Esophagus squamous epithelium (tissue), 5 donors: ENCODE results near the gene ZNF823. TPM values are rescaled to one million over a fixed set of nuclear protein-coding genes. Genes with fewer than 3 reads are reported as not detected.

Experiments used
- DNase-seq: peaks from one replicate; lab custom pipeline; 2025; lab: John Stamatoyannopoulos, UW
- H3K27ac ChIP-seq, 4 donors: fragments of 200-600 bp; sonication (generic); one replicate each; pipeline ENCODE4 v1.5.1; 2016 to 2019; ENCODE audit warnings: mild to moderate bottlenecking in 1 of 4
- H3K27me3 ChIP-seq, 4 donors: fragments of 200-600 bp; sonication (generic); 1 replicate in 3 of 4; 2 replicates in 1 of 4; pipeline versions ENCODE4 v1.5.1 to v1.6.0; 2017 to 2021; ENCODE audit warnings: antibody characterized with exemption in 1 of 4
- H3K36me3 ChIP-seq, 3 donors: fragments of 200-600 bp; sonication (generic); one replicate each; pipeline ENCODE4 v1.5.1; 2016 to 2019
- H3K4me1 ChIP-seq, 3 donors: fragments of 200-600 bp; sonication (generic); one replicate each; pipeline ENCODE4 v1.5.1; 2017 to 2019
- H3K4me3 ChIP-seq, 4 donors: fragments of 200-600 bp; sonication (generic); 1 replicate in 3 of 4; 2 replicates in 1 of 4; pipeline ENCODE4 v1.5.1; 2016 to 2019; ENCODE audit warnings: mild to moderate bottlenecking in 2 of 4, moderate library complexity in 1 of 4
- H3K9me3 ChIP-seq, 3 donors: fragments of 200-600 bp; sonication (generic); one replicate each; pipeline ENCODE4 v1.5.1; 2016 to 2019
- POLR2A ChIP-seq, 4 donors: fragments of 450-650 bp; IDR thresholded peaks; one replicate each; pipeline ENCODE4 v1.6.1; 2017; ENCODE audit warnings: antibody characterized with exemption in 4 of 4, mild to moderate bottlenecking in 4 of 4, moderate library complexity in 3 of 4
- WGBS, 2 donors: methylation state at CpG; one replicate each; pipeline ENCODE4 v1.1.5; 2018; 5-methylcytosine and 5-hydroxymethylcytosine counted together
- intact Hi-C: fragments of 100-400 bp; cut with DNase I; formaldehyde crosslinking; loops from one replicate; pipeline ENCODE4 v1.15.0; 2022
- total RNA-seq, 4 donors: library from RNA; depleted of rRNA; stranded (reverse); fragments of >200 nt; gene quantifications; one replicate each; pipeline ENCODE4 v1.1.0, GENCODE V29; 2016
- TF ChIP-seq, protein P1 (sequence below), 6 experiments: fragments of 450-650 bp in 4 of 6; fragments of 200-600 bp in 2 of 6; sonication (generic) in 2 of 6; IDR thresholded peaks; one replicate each; pipeline ENCODE4 v1.5.1; 2016 to 2019; ENCODE audit warnings: antibody characterized with exemption in 6 of 6, mild to moderate bottlenecking in 4 of 6, moderate library complexity in 4 of 6
- donor health status: DM: yes; HTN: yes; CAD: no.

The ZNF823 gene
- total RNA-seq, 4 donors from 2014 or later: 8.5 to 22.3 (median 11.8) TPM

DNA sequence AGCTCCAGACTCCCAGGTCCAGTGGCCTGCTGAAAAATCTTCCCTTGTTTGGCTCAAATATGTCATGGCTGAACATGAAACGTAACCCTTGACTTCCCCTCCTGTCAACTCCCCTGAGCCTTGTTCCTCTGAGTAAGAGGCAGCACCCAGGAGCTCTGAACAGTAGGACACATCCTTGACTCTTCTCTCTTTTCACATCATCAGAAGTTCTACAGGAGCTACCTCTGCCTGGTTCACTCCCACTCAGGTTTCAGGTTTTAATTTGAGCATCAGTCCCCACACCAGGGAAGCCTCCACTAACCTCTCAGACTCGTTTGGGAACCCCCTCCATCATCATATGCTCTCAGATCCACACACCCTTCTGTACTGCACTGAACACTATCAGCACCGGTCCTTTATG is 30.3 kb downstream of the ZNF823 start:
- no peaks in the 10 kb centered on the region for H3K9me3 ChIP-seq
- TF ChIP-seq, protein P1, sequence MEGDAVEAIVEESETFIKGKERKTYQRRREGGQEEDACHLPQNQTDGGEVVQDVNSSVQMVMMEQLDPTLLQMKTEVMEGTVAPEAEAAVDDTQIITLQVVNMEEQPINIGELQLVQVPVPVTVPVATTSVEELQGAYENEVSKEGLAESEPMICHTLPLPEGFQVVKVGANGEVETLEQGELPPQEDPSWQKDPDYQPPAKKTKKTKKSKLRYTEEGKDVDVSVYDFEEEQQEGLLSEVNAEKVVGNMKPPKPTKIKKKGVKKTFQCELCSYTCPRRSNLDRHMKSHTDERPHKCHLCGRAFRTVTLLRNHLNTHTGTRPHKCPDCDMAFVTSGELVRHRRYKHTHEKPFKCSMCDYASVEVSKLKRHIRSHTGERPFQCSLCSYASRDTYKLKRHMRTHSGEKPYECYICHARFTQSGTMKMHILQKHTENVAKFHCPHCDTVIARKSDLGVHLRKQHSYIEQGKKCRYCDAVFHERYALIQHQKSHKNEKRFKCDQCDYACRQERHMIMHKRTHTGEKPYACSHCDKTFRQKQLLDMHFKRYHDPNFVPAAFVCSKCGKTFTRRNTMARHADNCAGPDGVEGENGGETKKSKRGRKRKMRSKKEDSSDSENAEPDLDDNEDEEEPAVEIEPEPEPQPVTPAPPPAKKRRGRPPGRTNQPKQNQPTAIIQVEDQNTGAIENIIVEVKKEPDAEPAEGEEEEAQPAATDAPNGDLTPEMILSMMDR (IDR thresholded peaks at IDR 0.05): no peak
- TF ChIP-seq POLR2A (IDR thresholded peaks at IDR 0.05): no peak
- 52% methylated on average over 3 of the region's 3 CpGs for WGBS, 2 donors
- H3K27ac ChIP-seq: no peak overlapping the region
- no peaks in the 10 kb centered on the region for H3K27me3 ChIP-seq
- no peak for DNase-seq
- no peak overlapping the region for H3K4me3 ChIP-seq
- intact Hi-C loops: no loop called here
- H3K36me3 ChIP-seq: no peaks in the 10 kb centered on the region
- no peaks in the 10 kb centered on the region for H3K4me1 ChIP-seq

DNA sequence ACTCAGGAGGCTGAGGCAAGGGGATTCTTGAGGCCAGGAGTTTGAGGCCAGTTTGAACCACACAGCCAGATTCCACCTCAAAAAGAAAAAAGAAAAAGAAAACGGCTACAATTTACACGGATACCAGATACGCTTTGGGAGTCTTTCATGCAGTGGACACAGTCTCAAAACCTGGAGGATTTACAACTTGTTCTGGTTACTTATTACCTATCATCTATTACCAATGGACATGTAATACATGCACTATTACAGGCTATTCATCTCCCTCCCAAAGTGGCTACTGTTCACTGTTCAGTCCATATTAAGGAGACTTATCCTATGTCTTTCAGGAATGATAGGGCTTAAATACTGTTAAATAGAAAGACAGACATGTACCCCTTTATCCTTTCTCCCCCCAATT is 33.3 kb downstream of the ZNF823 start:
- TF ChIP-seq POLR2A (IDR thresholded peaks at IDR 0.05): no peak
- TF ChIP-seq, protein P1 (IDR thresholded peaks at IDR 0.05): no peak
- Histone ChIP-seq H3K36me3 (no peaks in the 10 kb centered on the region), H3K4me1 (no peaks in the 10 kb centered on the region), H3K27ac (no peak overlapping the region), H3K9me3 (no peaks in the 10 kb centered on the region), H3K27me3 (no peaks in the 10 kb centered on the region), H3K4me3 (no peak overlapping the region)
- 77 to 88% methylated on average over 3 of the region's 3 CpGs for WGBS, 2 donors
- DNase-seq: no peak
- intact Hi-C loops: no loop called here

DNA sequence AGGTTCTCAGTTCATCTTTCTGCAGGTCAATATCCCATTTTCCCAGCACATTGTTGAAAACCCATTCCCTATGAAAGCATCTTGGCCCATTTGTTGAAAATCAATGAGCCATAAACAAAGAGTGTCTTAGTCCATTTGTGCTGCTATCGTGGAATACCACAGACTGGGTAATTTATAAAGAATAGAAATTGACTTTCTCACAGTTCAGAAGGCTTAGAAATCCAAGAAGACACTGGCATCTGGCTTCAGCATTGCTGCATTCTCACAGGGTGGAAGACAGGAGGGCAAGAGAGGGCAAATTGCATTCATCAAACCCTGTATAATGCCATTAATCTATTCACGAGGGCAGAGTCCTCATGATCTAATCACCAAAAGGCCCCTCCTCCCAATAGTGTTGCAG is 34.1 kb downstream of the ZNF823 start:
- no peaks in the 10 kb centered on the region for H3K36me3 ChIP-seq
- intact Hi-C loops: no loop called here
- H3K27me3 ChIP-seq: no peaks in the 10 kb centered on the region
- H3K4me1 ChIP-seq: no peaks in the 10 kb centered on the region
- no peak overlapping the region for H3K4me3 ChIP-seq
- 51 to 62% methylated on average over 2 of the region's 2 CpGs for WGBS, 2 donors
- no peaks in the 10 kb centered on the region for H3K9me3 ChIP-seq
- TF ChIP-seq, protein P1 (IDR thresholded peaks at IDR 0.05): no peak
- no peak for TF ChIP-seq POLR2A (IDR thresholded peaks at IDR 0.05)
- DNase-seq: no peak
- H3K27ac ChIP-seq: no peak overlapping the region

DNA sequence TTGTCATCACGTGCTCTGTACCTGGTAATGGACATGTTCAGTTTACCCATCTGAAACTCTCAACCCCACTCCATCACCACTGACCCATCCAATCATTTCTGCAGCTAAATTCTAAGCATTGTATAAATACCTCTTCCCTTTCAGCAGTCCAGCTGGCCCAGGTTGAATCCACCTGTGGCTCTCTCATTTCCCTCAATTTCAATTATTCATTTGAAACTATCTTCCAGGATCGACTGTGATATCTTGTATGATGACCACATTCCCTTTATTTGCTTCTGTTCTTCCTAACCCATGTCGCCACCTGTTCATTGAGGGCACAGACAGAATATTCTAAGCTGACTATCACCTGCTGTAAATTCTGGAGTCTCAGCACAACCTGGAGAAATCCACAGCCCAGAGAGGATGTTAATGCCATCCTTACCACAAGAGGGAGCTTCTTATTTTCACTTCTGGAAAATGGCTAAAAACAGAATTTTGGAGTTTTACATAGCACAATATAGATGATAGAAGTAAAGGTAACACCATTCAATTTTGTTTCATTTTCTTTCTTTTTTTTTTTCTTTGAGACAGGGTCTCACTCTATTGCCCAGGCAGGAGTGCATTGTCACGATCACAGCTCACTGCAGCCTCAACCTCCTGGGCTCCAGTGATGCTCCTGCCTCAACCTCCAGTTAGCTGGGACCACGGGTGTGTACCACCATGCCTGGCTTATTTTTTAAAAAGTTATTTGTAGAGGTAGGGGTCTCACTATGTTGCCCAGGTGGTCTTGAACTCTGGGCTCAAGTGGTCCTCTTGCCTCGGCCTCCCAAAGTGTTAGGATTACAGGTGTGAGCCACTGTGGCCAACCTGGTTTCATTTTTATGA is 38.6 kb downstream of the ZNF823 start:
- TF ChIP-seq, protein P1 (IDR thresholded peaks at IDR 0.05): peak in 5 of 6 experiments; percentile 49 to 71 (median 63)
- TF ChIP-seq POLR2A (IDR thresholded peaks at IDR 0.05): no peak
- peaks cover 0 to 2% (median 2%) of the 10 kb centered on the region in 3 donors for H3K4me1 ChIP-seq
- 58 to 60% methylated on average over 6 of the region's 6 CpGs for WGBS, 2 donors
- no peak overlapping the region for H3K4me3 ChIP-seq
- H3K9me3 ChIP-seq: no peaks in the 10 kb centered on the region
- intact Hi-C loops: no loop called here
- H3K27ac ChIP-seq: no peak overlapping the region
- H3K27me3 ChIP-seq: no peaks in the 10 kb centered on the region
- H3K36me3 ChIP-seq: no peaks in the 10 kb centered on the region
- DNase-seq: no peak

DNA sequence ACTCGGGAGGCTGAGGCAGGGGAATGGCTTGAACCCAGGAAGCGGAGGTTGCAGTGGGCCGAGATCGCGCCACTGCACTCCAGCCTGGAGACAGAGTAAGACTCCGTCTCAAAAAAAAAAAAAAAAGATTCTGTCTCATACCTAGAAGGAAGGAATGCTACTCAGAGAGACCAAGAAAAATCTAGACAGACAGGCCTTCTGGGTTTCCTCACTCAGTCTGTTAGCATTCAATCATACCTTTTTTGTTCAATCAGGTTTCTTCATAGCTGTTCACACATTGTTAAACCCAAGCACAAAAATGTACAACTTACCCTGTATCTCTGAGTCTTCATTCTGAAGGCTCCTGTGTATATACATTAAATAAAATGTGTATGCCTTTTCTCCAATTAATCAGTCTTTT is 40.5 kb downstream of the ZNF823 start:
- H3K27me3 ChIP-seq: no peaks in the 10 kb centered on the region
- peaks cover 5 to 17% (median 8%) of the 10 kb centered on the region in 3 donors for H3K4me1 ChIP-seq
- WGBS, 2 donors: 81% methylated on average over 5 of the region's 6 CpGs; no CpG with 5 or more reads in 1 of the 2 donors
- intact Hi-C loops: no loop called here
- H3K36me3 ChIP-seq: no peaks in the 10 kb centered on the region
- DNase-seq: no peak
- H3K4me3 ChIP-seq: no peak overlapping the region
- H3K9me3 ChIP-seq: no peaks in the 10 kb centered on the region
- TF ChIP-seq, protein P1 (IDR thresholded peaks at IDR 0.05): no peak
- TF ChIP-seq POLR2A (IDR thresholded peaks at IDR 0.05): no peak
- no peak overlapping the region for H3K27ac ChIP-seq
